CD14-positive monocyte (primary cell): Measurements from ENCODE around the gene SH3BP4. TPM values are rescaled to one million over a fixed set of nuclear protein-coding genes. Genes with fewer than 3 reads are reported as not detected.
A peak's percentile ranks its signal among the peaks of the same experiment; 100 is the strongest.

Experiments used
- DNase-seq, 3 donors: peaks; one replicate each; pipeline ENCODE4 v3.0.0-alpha.2; 2011 to 2022
- H2AFZ ChIP-seq: 2 replicates; pipeline ENCODE4 v1.6.0; 2012; ENCODE audit warnings: mild to moderate bottlenecking, low read depth, low read length, inconsistent platforms; ENCODE audit not compliant: insufficient read depth, poor library complexity, severe bottlenecking
- H3K27ac ChIP-seq, 2 donors: 1 replicate in 1 of 2; 2 replicates in 1 of 2; pipeline ENCODE4 v1.5.1; 2012 to 2013; ENCODE audit warnings: low read length in 2 of 2, control low read depth in 1 of 2, inconsistent platforms in 1 of 2, low read depth in 1 of 2, mild to moderate bottlenecking in 1 of 2
- H3K27me3 ChIP-seq, 2 donors: one replicate each; pipeline versions ENCODE4 v1.6.0 to v1.6.1; 2011 to 2013; ENCODE audit warnings: low read length in 2 of 2; ENCODE audit not compliant: control insufficient read depth in 2 of 2, insufficient read depth in 2 of 2
- H3K36me3 ChIP-seq, 2 donors: replicated peaks in 1 of 2; 1 replicate in 1 of 2; 2 replicates in 1 of 2; pipeline versions ENCODE4 v1.5.1 to v1.6.1; 2012 to 2013; ENCODE audit warnings: low read length in 2 of 2, control low read depth in 1 of 2, inconsistent platforms in 1 of 2, mild to moderate bottlenecking in 1 of 2; ENCODE audit not compliant: insufficient read depth in 2 of 2, control insufficient read depth in 1 of 2
- H3K4me1 ChIP-seq, 2 donors: 1 replicate in 1 of 2; 2 replicates in 1 of 2; pipeline versions ENCODE4 v1.5.1 to v1.6.1; 2012 to 2013; ENCODE audit warnings: low read length in 2 of 2, control low read depth in 1 of 2, inconsistent platforms in 1 of 2, mild to moderate bottlenecking in 1 of 2, moderate library complexity in 1 of 2; ENCODE audit not compliant: insufficient read depth in 2 of 2, control insufficient read depth in 1 of 2
- H3K4me2 ChIP-seq: replicated peaks from 2 replicates; pipeline ENCODE3; 2012; ENCODE audit warnings: low read length, moderate library complexity, mild to moderate bottlenecking; ENCODE audit not compliant: poor library complexity, severe bottlenecking; ENCODE audit errors: extremely low read depth
- H3K4me3 ChIP-seq, 3 experiments: fragments of 200-600 bp in 1 of 3; sonication (generic) in 1 of 3; replicated peaks in 1 of 3; 1 replicate in 2 of 3; 2 replicates in 1 of 3; pipeline ENCODE4 v1.5.1; 2011 to 2013; ENCODE audit warnings: low read length in 3 of 3, mild to moderate bottlenecking in 3 of 3, control low read depth in 2 of 3, low read depth in 2 of 3, inconsistent platforms in 1 of 3, moderate library complexity in 1 of 3
- H3K79me2 ChIP-seq: 2 replicates; pipeline ENCODE4 v1.6.0; 2012; ENCODE audit warnings: mild to moderate bottlenecking, control low read depth, inconsistent platforms, low read length, moderate library complexity; ENCODE audit not compliant: insufficient read depth
- H3K9ac ChIP-seq: 2 replicates; pipeline ENCODE4 v1.6.0; 2017; ENCODE audit warnings: low read length, mild to moderate bottlenecking; ENCODE audit not compliant: insufficient read depth, poor library complexity, severe bottlenecking
- H3K9me3 ChIP-seq, 2 donors: replicated peaks in 1 of 2; 1 replicate in 1 of 2; 2 replicates in 1 of 2; pipeline versions ENCODE4 v1.5.1 to v1.6.1; 2012 to 2013; ENCODE audit warnings: low read length in 2 of 2, control low read depth in 1 of 2; ENCODE audit not compliant: control insufficient read depth in 1 of 2, insufficient read depth in 1 of 2
- H4K20me1 ChIP-seq: 2 replicates; pipeline ENCODE4 v1.6.0; 2012; ENCODE audit warnings: mild to moderate bottlenecking, low read length, control low read depth, moderate library complexity; ENCODE audit not compliant: insufficient read depth
- H3K27ac Mint-ChIP-seq, 7 donors: one replicate each; pipeline ENCODE4 v1.8.0; 2020; ENCODE audit warnings: mild to moderate bottlenecking in 7 of 7, mixed read lengths in 7 of 7, moderate library complexity in 6 of 7, inconsistent platforms in 2 of 7
- H3K27me3 Mint-ChIP-seq, 3 donors: one replicate each; pipeline ENCODE4 v1.8.0; 2021 to 2022; ENCODE audit warnings: low read depth in 3 of 3, mild to moderate bottlenecking in 3 of 3, mixed read lengths in 3 of 3, moderate library complexity in 3 of 3, inconsistent platforms in 1 of 3
- H3K36me3 Mint-ChIP-seq, 2 donors: one replicate each; pipeline ENCODE4 v1.8.0; 2020; ENCODE audit warnings: mixed read lengths in 2 of 2, inconsistent platforms in 1 of 2, mild to moderate bottlenecking in 1 of 2
- H3K4me1 Mint-ChIP-seq: one replicate; pipeline ENCODE4 v1.8.0; 2020; ENCODE audit warnings: mild to moderate bottlenecking, mixed read lengths
- H3K4me3 Mint-ChIP-seq, 2 donors: one replicate each; pipeline ENCODE4 v1.8.0; 2020; ENCODE audit warnings: mild to moderate bottlenecking in 2 of 2, mixed read lengths in 2 of 2, moderate library complexity in 1 of 2
- H3K9me3 Mint-ChIP-seq, 7 donors: one replicate each; pipeline ENCODE4 v1.8.0; 2020 to 2022; ENCODE audit warnings: mixed read lengths in 7 of 7, mild to moderate bottlenecking in 6 of 7, moderate library complexity in 6 of 7, inconsistent platforms in 2 of 7
- CTCF ChIP-seq: fragments of 200-600 bp; IDR thresholded peaks from one replicate; pipeline ENCODE4 v1.8.0; 2022; ENCODE audit warnings: antibody characterized with exemption, mild to moderate bottlenecking
- WGBS: methylation state at CpG from one replicate; pipeline ENCODE4 v1.1.5; 2013; ENCODE audit warnings: missing lambda C conversion rate; ENCODE audit not compliant: insufficient coverage; 5-methylcytosine and 5-hydroxymethylcytosine counted together
- intact Hi-C, 2 donors: fragments of 100-400 bp; cut with micrococcal nuclease; formaldehyde crosslinking; loops; one replicate each; pipeline versions ENCODE4 v1.15.0 to v1.15.1; 2023
- polyA plus RNA-seq, 3 donors: library from polyadenylated mRNA; depleted of rRNA in 1 of 3; unstranded in 2 of 3; stranded (reverse) in 1 of 3; fragments of 300-500 nt in 2 of 3; fragments of >200 nt in 1 of 3; fragmentation: Illumina TruSeq in 2 of 3; gene quantifications; 1 replicate in 2 of 3; 2 replicates in 1 of 3; pipeline ENCODE4 v1.2.3, GENCODE V29; 2012 to 2021

Gene SH3BP4
- polyA plus RNA-seq, 3 donors: 0.66 to 1.6 (median 1.3) TPM

GRCh38 chr2:235098736-235099494 is 147.1 kb downstream of the SH3BP4 start:
- no peak overlapping the region for H3K27ac ChIP-seq
- no peaks in the 10 kb centered on the region for H4K20me1 ChIP-seq
- no peak overlapping the region for H3K4me3 ChIP-seq
- no peak overlapping the region for H3K4me2 ChIP-seq
- DNase-seq: no peak
- peaks cover 0 to 5% of the 10 kb centered on the region in 2 donors for H3K27me3 ChIP-seq
- 88% methylated on average over 4 of the region's 9 CpGs for WGBS
- intact Hi-C loops: no loop called here
- Mint-ChIP-seq H3K9me3 (no peaks in the 10 kb centered on the region), H3K36me3 (no peaks in the 10 kb centered on the region), H3K27me3 (peaks cover 5 to 11% (median 6%) of the 10 kb centered on the region in 3 donors), H3K4me1 (no peaks in the 10 kb centered on the region), H3K4me3 (no peak overlapping the region), H3K27ac (peak overlapping the region in 1 of 7 donors; percentile 57)
- no peaks in the 10 kb centered on the region for H3K9me3 ChIP-seq
- H3K4me1 ChIP-seq: no peaks in the 10 kb centered on the region
- H3K36me3 ChIP-seq: no peaks in the 10 kb centered on the region
- no peak for TF ChIP-seq CTCF
- no peak overlapping the region for H2AFZ ChIP-seq
- H3K9ac ChIP-seq: no peak overlapping the region
- H3K79me2 ChIP-seq: no peaks in the 10 kb centered on the region

GRCh38 chr2:235102896-235103295 is 151.1 kb downstream of the SH3BP4 start:
- DNase-seq: no peak

More at GRCh38 chr2:235102896-235103295, 151.1 kb downstream of the SH3BP4 start:
- Mint-ChIP-seq H3K27ac (no peak overlapping the region), H3K9me3 (no peaks in the 10 kb centered on the region), H3K36me3 (no peaks in the 10 kb centered on the region), H3K4me3 (no peak overlapping the region), H3K27me3 (peaks cover 3 to 7% (median 7%) of the 10 kb centered on the region in 3 donors), H3K4me1 (no peaks in the 10 kb centered on the region)
- Histone ChIP-seq H3K36me3 (no peaks in the 10 kb centered on the region), H3K4me3 (no peak overlapping the region), H3K27me3 (peaks cover 0 to 5% of the 10 kb centered on the region in 2 donors), H3K9ac (no peak overlapping the region), H3K79me2 (no peaks in the 10 kb centered on the region), H3K4me1 (no peaks in the 10 kb centered on the region), H3K9me3 (no peaks in the 10 kb centered on the region), H3K4me2 (no peak overlapping the region), H2AFZ (no peak overlapping the region), H4K20me1 (no peaks in the 10 kb centered on the region), H3K27ac (no peak overlapping the region)
- TF ChIP-seq CTCF: no peak
- intact Hi-C loops: no loop called here
- WGBS: 77% methylated on average over 4 of the region's 9 CpGs
